Left lung (tissue), 10 donors: ENCODE data around the gene C6orf120. TPM values are rescaled to one million over a fixed set of nuclear protein-coding genes. Genes with fewer than 3 reads are reported as not detected.

Experiments used
- ATAC-seq: fragments of 200-7000 bp; cut with Tn5 transposase; one replicate; pipeline ENCODE4 v1.9.1; 2020; ENCODE audit warnings: moderate library complexity
- DNase-seq, 4 donors: peaks; one replicate each; pipeline ENCODE4 v3.0.0-alpha.2; 2013 to 2020
- H3K27ac ChIP-seq, 2 donors: fragments of 200-600 bp; sonication (generic) in 1 of 2; one replicate each; pipeline versions ENCODE4 v1.5.0 to v1.8.0; 2020 to 2021
- H3K27me3 ChIP-seq, 2 donors: fragments of 200-600 bp; sonication (generic) in 1 of 2; one replicate each; pipeline versions ENCODE4 v1.5.0 to v1.8.0; 2020 to 2021
- H3K36me3 ChIP-seq, 2 donors: fragments of 200-600 bp; sonication (generic) in 1 of 2; one replicate each; pipeline versions ENCODE4 v1.5.0 to v1.8.0; 2020 to 2021
- H3K4me1 ChIP-seq, 2 donors: fragments of 200-600 bp; one replicate each; pipeline ENCODE4 v1.8.0; 2021
- H3K4me3 ChIP-seq, 2 donors: fragments of 200-600 bp; sonication (generic) in 1 of 2; one replicate each; pipeline versions ENCODE4 v1.5.0 to v1.8.0; 2020 to 2021; ENCODE audit warnings: mild to moderate bottlenecking in 1 of 2
- H3K9me3 ChIP-seq, 2 donors: fragments of 200-600 bp; sonication (generic) in 1 of 2; one replicate each; pipeline versions ENCODE4 v1.5.0 to v1.8.0; 2020 to 2021
- intact Hi-C, 2 donors: fragments of 100-400 bp; cut with DNase I; formaldehyde crosslinking; loops; one replicate each; pipeline versions ENCODE4 v1.11.2 to v1.14.2; 2022
- polyA plus RNA-seq, 6 donors: library from polyadenylated mRNA; unstranded; fragments of 120-200 nt; gene quantifications; one replicate each; pipeline ENCODE4 v1.2.1, GENCODE V29; 2013; ENCODE audit not compliant: insufficient read length in 6 of 6
- total RNA-seq, 2 donors: library from RNA; stranded (reverse); fragmentation: NEBNext Ultra II Directional; extraction: Animal tissue kit (Norgen Biotek cat#: 25700); gene quantifications; one replicate each; pipeline ENCODE4 v1.2.1, GENCODE V29; 2021
- TF ChIP-seq, protein P1 (sequence below), 2 donors: fragments of 200-600 bp; sonication (generic) in 1 of 2; IDR thresholded peaks; one replicate each; pipeline versions ENCODE4 v1.5.0 to v1.8.0; 2021; ENCODE audit warnings: antibody characterized with exemption in 2 of 2
- donor health status: DM: no; HTN: yes; CAD: no.
- donor health status: DM: no; HTN: no; CAD: no.

The C6orf120 gene
- total and polyA plus RNA-seq, 8 donors = 24.4 to 28.8 (median 26.3) TPM

DNA sequence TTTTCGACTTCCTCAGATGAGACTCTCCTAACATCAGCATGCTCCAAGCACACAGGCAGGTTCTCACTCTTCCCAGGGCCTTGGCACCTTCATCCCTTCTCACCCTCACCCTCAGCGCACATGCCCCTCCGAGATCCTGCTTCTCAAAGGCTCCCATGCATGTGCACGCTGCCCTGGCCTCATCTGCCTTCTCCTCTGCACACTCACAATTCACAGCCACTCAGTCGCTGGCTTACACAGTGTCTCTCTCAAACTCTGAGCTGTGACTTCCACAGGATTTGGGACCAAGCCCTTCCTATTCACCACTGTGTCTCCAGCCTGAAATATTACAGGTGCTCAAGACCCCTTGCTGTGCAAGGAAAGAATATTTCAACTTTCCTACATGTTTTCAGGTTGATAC lies 30.4 kb upstream of the C6orf120 start:
- no peaks in the 10 kb centered on the region for H3K9me3 ChIP-seq
- no peaks in the 10 kb centered on the region for H3K27me3 ChIP-seq
- H3K4me1 ChIP-seq = peaks cover 0 to 9% of the 10 kb centered on the region in 2 donors
- ATAC-seq (no peak), DNase-seq (no peak)
- H3K36me3 ChIP-seq = peaks cover 0 to 30% of the 10 kb centered on the region in 2 donors
- H3K27ac ChIP-seq = no peak overlapping the region
- H3K4me3 ChIP-seq = no peak overlapping the region
- TF ChIP-seq, protein P1, sequence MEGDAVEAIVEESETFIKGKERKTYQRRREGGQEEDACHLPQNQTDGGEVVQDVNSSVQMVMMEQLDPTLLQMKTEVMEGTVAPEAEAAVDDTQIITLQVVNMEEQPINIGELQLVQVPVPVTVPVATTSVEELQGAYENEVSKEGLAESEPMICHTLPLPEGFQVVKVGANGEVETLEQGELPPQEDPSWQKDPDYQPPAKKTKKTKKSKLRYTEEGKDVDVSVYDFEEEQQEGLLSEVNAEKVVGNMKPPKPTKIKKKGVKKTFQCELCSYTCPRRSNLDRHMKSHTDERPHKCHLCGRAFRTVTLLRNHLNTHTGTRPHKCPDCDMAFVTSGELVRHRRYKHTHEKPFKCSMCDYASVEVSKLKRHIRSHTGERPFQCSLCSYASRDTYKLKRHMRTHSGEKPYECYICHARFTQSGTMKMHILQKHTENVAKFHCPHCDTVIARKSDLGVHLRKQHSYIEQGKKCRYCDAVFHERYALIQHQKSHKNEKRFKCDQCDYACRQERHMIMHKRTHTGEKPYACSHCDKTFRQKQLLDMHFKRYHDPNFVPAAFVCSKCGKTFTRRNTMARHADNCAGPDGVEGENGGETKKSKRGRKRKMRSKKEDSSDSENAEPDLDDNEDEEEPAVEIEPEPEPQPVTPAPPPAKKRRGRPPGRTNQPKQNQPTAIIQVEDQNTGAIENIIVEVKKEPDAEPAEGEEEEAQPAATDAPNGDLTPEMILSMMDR (IDR thresholded peaks at IDR 0.05) = no peak
- intact Hi-C loops = no loop called here

DNA sequence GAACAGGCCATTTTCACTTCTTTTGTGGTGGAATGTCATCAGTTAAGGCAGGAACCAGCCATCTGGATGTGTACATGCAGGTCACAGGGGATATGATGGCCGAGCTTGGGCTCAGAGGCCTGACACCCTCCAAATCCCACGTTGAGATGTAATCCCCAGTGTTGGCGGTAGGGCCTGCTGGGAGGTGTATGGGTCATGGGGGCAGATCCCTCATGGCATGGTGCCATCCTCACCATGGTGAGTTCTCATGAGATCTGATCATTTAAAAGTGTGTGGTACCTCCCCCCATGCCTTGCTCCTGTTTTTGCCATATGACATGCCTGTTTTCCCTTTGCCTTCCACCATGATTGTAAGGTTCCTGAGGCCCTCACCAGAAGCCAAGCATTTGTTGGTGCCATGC lies 26.9 kb upstream of the C6orf120 start:
- H3K27me3 ChIP-seq = no peaks in the 10 kb centered on the region
- H3K36me3 ChIP-seq = peaks cover 0 to 26% of the 10 kb centered on the region in 2 donors
- no peak for ATAC-seq
- intact Hi-C loops = no loop called here
- H3K27ac ChIP-seq = no peak overlapping the region
- no peaks in the 10 kb centered on the region for H3K4me1 ChIP-seq
- TF ChIP-seq, protein P1 (IDR thresholded peaks at IDR 0.05) = no peak
- no peaks in the 10 kb centered on the region for H3K9me3 ChIP-seq
- no peak overlapping the region for H3K4me3 ChIP-seq
- DNase-seq = no peak

DNA sequence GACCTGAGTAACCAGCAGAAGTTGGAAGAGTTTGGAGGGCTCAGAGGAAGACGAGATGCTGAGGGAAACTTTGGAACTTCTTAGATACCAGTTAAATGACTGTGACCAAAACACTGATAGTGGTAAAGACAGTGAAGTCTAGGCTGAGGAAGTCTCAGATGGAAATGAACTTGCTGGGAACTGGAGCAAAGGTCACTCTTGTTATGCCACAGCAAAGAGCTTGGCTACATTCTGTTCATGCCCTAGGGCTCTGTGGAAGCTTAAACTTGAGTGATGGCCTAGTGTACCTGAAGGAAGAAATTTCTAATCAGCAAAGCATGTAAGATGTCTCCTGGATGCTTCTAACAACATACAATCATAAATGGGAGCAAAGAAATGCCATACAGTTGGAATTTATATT lies 24.8 kb upstream of the C6orf120 start:
- H3K36me3 ChIP-seq = peaks cover 0 to 21% of the 10 kb centered on the region in 2 donors
- DNase-seq (no peak), ATAC-seq (no peak)
- peaks cover 0 to 5% of the 10 kb centered on the region in 2 donors for H3K9me3 ChIP-seq
- no peaks in the 10 kb centered on the region for H3K4me1 ChIP-seq
- intact Hi-C loops = no loop called here
- no peak overlapping the region for H3K4me3 ChIP-seq
- H3K27me3 ChIP-seq = no peaks in the 10 kb centered on the region
- TF ChIP-seq, protein P1 (IDR thresholded peaks at IDR 0.05) = no peak
- no peak overlapping the region for H3K27ac ChIP-seq

DNA sequence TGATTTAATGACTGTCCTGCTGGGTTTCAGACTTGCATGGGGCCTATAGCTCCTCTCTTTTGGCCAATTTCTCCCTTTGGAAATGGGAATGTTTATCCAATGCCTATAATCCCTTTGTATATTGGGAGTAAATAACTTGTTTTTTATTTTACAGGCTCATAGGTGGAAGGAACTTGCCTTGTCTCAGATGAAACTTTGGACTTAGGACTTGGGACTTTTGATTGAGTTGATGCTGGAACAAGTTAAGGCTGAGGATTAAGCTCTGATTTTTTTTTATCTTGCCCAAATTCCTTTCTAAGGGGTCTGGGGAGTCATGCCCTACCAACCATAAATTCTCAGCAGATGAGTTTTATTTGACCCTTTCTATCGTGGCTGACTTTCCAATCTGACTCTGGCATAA lies 23.6 kb upstream of the C6orf120 start:
- intact Hi-C loops = no loop called here

DNA sequence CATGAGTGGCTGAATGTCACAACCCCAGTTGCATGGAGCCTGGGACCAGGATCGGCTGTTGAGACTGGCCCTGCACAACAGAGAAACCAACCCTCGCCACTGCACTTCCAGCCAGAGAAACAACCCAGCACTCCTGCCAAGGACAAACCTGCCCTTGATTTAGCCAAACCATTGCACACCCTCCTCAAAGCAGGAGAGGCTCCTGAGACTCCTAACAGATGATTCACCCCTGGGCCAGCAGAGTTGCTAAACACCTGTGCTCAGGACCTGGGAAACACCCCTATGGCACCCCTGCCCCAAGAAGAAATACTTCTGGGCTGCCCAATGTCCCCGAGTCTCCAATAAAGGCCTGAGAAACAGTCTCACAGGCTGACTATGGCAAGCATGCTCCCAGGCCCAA lies 17.9 kb upstream of the C6orf120 start:
- ATAC-seq (no peak), DNase-seq (no peak)
- Histone ChIP-seq H3K4me3 (no peak overlapping the region), H3K4me1 (no peaks in the 10 kb centered on the region), H3K9me3 (peaks cover 0 to 36% of the 10 kb centered on the region in 2 donors), H3K36me3 (peaks cover 0 to 50% of the 10 kb centered on the region in 2 donors), H3K27me3 (no peaks in the 10 kb centered on the region), H3K27ac (no peak overlapping the region)
- TF ChIP-seq, protein P1 (IDR thresholded peaks at IDR 0.05) = no peak
- intact Hi-C loops = no loop called here

More for the DNA sequence above, 23.6 kb upstream of the C6orf120 start:
- Histone ChIP-seq H3K9me3 (peaks cover 0 to 5% of the 10 kb centered on the region in 2 donors), H3K4me1 (no peaks in the 10 kb centered on the region), H3K4me3 (no peak overlapping the region), H3K27me3 (no peaks in the 10 kb centered on the region), H3K27ac (no peak overlapping the region), H3K36me3 (peaks cover 0 to 25% of the 10 kb centered on the region in 2 donors)
- DNase-seq (no peak), ATAC-seq (no peak)
- TF ChIP-seq, protein P1 (IDR thresholded peaks at IDR 0.05) = no peak
